Cardiac fibroblast (primary cell): ENCODE results near the gene ADAMTSL3.

Experiments
- DNase-seq, 2 donors: peaks; one replicate each; pipeline versions ENCODE4 v3.0.0 to v3.0.0-alpha.2; 2010; ENCODE audit warnings: low read depth in 2 of 2
- H3K4me3 ChIP-seq, 2 donors: replicated peaks in 1 of 2; 1 replicate in 1 of 2; 2 replicates in 1 of 2; pipeline ENCODE4 v1.5.1; 2011; ENCODE audit warnings: low read depth in 2 of 2, low read length in 2 of 2, mild to moderate bottlenecking in 2 of 2, moderate library complexity in 1 of 2
- TF ChIP-seq, protein P1 (sequence below): IDR thresholded peaks from one replicate; pipeline ENCODE4 v1.5.1; 2011; ENCODE audit warnings: low read depth, mild to moderate bottlenecking, low read length, inconsistent platforms

The ADAMTSL3 gene

DNA sequence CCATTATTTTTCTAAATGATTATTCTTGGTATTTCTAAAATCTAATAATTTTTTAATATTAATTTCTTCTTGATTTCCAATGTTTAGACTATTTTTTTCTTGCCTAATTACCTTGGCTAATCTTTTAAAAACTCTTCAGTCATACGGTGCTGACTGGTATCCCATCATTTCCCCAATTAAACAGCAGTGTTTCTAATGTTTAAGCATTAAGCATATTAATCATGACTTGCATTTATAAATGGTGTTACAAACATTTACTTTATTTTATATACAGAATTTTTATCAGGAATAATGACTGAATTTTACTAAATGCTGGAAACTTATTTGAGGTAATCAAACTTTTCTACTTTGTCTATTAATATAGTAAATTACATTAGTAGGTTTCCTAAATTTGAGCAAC is 199.3 kb downstream of the ADAMTSL3 start:
- TF ChIP-seq, protein P1, sequence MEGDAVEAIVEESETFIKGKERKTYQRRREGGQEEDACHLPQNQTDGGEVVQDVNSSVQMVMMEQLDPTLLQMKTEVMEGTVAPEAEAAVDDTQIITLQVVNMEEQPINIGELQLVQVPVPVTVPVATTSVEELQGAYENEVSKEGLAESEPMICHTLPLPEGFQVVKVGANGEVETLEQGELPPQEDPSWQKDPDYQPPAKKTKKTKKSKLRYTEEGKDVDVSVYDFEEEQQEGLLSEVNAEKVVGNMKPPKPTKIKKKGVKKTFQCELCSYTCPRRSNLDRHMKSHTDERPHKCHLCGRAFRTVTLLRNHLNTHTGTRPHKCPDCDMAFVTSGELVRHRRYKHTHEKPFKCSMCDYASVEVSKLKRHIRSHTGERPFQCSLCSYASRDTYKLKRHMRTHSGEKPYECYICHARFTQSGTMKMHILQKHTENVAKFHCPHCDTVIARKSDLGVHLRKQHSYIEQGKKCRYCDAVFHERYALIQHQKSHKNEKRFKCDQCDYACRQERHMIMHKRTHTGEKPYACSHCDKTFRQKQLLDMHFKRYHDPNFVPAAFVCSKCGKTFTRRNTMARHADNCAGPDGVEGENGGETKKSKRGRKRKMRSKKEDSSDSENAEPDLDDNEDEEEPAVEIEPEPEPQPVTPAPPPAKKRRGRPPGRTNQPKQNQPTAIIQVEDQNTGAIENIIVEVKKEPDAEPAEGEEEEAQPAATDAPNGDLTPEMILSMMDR = no peak
- H3K4me3 ChIP-seq = no peak overlapping the region
- DNase-seq = no peak

DNA sequence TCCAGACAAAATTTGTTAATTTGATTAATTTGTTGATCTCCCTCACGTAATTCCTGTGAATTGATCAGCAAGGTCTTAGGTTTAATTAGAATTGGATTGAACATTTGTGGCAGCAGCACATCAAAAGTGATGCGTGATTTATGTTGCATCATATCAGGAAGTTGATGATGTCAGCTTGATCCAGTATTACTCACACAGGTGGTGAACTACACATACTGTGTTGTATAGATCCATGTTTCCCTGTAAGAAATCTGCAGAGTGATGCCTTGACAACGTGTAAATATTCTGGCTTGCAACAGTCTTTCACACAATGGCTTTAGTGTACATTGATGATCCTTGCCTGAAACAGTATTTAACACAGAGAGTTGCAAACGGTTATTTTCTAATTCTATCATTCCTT is 200.4 kb downstream of the ADAMTSL3 start:
- DNase-seq = peak in 1 of 2 donors; percentile 63

DNA sequence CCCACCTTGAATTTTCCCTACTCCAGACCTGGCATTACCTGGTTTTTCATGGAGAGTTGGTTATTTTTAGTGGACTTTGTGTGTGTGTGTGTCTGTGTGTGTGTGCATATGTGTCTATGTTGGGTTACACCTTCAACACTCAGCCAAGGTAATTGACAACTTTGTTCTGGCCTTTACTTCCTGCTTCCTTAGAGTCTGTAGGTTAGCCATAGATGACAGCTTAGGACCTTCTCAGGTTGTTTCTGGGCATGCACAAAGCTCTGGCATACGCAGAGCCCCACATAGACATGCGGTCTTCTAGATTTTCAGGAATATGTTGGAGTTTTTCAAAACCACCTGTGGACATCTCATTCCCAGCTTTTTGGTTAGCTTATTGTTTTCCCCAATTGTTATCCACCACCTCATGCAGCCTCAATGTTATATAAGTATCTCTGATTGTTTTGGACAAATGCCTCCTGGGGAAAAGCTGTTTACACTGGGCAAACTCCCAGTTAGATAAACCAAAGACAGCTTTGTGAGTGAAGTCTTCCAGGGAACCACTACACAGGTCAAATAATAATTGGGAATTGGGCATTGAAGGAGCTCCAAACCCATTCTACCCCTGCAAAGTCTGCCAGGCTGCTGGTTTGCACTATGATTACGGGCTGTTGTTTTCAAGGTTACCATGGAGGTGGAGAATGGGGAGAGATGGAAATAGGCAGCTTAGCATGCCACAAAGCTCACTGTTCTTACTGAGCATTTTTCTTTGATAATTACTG is 201.2 kb downstream of the ADAMTSL3 start:
- TF ChIP-seq, protein P1 = no peak
- DNase-seq = peak in 1 of 2 donors; percentile 77
- no peak overlapping the region for H3K4me3 ChIP-seq

More for the DNA sequence above, 200.4 kb downstream of the ADAMTSL3 start:
- no peak overlapping the region for H3K4me3 ChIP-seq
- TF ChIP-seq, protein P1 = no peak

DNA sequence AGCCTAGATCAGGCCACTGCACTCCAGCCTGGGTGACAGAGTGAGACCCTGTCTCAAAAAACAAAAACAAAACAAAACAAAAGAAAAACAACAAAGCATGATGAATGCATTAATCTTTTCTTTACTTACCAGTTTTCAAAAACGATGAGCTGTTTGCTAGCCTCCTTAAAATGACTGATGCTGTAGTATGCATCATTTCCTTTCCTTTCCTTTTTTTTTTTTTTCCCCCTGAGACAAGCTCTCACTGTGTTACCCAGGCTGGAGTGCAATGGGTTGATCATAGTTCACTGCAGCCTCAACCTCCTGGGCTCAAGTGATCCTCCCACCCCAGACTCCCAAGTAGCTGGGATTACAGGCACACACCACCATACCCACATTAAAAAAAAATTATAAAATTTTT is 202.0 kb downstream of the ADAMTSL3 start:
- TF ChIP-seq, protein P1 = no peak
- no peak overlapping the region for H3K4me3 ChIP-seq
- DNase-seq = peak in 1 of 2 donors; percentile 57

DNA sequence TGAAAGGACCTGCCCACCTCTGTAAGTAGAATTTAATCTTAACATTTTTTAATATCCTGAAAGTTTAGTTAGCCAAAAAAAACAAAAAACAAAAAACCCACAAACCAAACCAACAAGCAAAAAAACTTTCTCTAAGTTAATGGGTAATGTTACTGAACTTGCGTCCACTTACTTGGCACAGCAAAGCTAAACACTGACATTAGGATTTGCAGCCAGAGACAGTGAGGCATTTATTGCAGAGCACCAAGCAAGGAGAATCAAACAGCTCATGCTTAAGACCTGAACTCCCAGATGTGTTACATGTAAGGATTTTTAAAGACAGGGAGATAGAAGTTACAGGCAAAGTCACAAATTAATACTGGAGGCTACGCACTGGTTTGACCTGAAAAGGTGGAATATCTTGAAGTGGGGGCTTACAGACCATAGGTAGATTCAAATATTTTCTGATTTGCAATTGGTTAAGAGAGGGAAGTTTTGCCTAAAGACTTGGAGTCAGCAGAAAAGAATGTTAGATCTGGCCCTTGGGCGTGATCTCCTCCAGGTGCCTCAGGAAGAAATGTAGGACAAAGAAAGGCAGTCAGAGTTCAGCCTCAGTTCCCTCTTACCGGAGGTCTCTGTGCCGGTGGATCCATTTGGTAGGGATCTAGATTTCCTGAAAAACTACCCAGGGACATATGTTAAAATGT is 205.0 kb downstream of the ADAMTSL3 start:
- TF ChIP-seq, protein P1 = no peak
- no peak overlapping the region for H3K4me3 ChIP-seq
- no peak for DNase-seq

DNA sequence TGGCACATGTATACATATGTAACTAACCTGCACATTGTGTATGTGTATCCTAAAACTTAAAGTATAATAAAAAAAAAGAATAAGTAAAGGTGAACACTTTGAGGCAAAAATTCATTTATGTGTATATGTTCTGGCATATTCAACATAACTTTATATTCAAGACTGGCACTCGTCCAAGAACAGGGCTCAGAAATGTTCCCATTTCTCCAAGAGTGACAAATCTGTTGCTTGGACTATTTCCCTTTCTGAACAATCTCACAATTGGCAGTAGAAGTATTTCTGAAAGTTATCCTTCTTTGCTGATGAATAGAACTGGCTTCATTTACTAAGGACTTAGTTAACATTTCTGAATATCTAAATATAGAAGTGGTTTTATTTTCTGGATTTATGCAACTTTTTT is 212.8 kb downstream of the ADAMTSL3 start:
- H3K4me3 ChIP-seq = no peak overlapping the region
- TF ChIP-seq, protein P1 = no peak
- no peak for DNase-seq
